Measurements from ENCODE around the gene ZCCHC14.

GRCh38 chr16:87418644-87419043, 74.2 kb downstream of the ZCCHC14 start:
- TF ChIP-seq, protein P1, sequence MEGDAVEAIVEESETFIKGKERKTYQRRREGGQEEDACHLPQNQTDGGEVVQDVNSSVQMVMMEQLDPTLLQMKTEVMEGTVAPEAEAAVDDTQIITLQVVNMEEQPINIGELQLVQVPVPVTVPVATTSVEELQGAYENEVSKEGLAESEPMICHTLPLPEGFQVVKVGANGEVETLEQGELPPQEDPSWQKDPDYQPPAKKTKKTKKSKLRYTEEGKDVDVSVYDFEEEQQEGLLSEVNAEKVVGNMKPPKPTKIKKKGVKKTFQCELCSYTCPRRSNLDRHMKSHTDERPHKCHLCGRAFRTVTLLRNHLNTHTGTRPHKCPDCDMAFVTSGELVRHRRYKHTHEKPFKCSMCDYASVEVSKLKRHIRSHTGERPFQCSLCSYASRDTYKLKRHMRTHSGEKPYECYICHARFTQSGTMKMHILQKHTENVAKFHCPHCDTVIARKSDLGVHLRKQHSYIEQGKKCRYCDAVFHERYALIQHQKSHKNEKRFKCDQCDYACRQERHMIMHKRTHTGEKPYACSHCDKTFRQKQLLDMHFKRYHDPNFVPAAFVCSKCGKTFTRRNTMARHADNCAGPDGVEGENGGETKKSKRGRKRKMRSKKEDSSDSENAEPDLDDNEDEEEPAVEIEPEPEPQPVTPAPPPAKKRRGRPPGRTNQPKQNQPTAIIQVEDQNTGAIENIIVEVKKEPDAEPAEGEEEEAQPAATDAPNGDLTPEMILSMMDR (IDR thresholded peaks at IDR 0.05), result no peak
- TF ChIP-seq POLR2A (IDR thresholded peaks at IDR 0.05), result no peak
